ENCODE measurements around the gene ZNF397. TPM values are rescaled to one million over a fixed set of nuclear protein-coding genes. Genes with fewer than 3 reads are reported as not detected.
A peak's percentile ranks its signal among the peaks of the same experiment; 100 is the strongest.

Gene ZNF397
- total and polyA plus RNA-seq, 7 donors = 7.8 to 33.2 (median 25.5) TPM

DNA sequence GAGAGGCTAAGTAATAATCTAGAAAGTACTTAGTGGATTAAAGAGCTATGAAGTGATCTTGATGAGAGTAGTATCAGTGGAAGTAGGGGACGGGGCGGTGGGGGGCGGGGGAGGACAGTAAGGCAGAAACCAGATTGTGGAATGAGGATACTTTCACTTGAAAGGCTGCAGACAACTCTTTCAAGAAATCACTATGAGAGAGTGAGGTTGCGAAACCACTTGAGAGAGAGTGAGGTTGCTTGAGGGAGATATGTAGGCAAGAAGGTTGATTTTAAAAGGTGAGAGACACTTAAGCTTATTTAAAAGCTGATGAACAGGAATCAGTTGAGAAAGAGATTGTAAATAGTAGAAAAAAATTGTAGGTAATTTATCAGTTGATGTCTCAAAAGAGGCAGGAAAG is 3.8 kb downstream of the ZNF397 start:
- Histone ChIP-seq H3K36me3 (peaks cover 9 to 70% (median 35%) of the 10 kb centered on the region in 4 donors), H3K27ac (no peak overlapping the region)
- intact Hi-C loops (cut with DNase I) = loop anchor here (10.0 kb wide), 1 partner anchor 220 kb away; no protein-coding TSS in a partner anchor

DNA sequence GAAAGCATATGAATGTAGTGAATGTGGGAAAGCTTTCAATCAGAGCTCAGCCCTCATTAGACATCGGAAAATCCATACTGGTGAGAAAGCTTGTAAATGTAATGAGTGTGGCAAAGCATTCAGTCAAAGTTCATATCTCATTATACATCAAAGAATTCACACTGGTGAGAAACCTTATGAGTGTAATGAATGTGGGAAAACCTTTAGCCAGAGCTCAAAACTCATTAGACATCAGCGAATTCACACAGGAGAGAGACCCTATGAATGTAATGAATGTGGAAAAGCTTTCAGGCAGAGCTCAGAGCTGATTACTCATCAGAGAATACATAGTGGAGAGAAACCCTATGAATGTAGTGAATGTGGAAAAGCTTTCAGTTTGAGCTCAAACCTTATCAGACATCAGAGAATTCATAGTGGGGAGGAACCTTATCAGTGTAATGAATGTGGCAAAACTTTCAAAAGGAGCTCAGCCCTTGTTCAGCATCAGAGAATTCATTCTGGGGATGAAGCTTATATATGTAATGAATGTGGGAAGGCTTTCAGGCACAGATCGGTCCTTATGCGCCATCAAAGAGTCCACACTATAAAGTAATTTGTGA is 5.0 kb downstream of the ZNF397 start:
- 96 to 98% methylated on average over 4 of the region's 4 CpGs for WGBS, 2 donors
- TF ChIP-seq EP300 (IDR thresholded peaks at IDR 0.05) = no peak
- TF ChIP-seq POLR2AphosphoS5 (IDR thresholded peaks at IDR 0.05) = no peak
- no peak for TF ChIP-seq POLR2A (IDR thresholded peaks at IDR 0.05)
- H3K36me3 ChIP-seq = peaks cover 9 to 82% (median 35%) of the 10 kb centered on the region in 4 donors

More for the DNA sequence above, 3.8 kb downstream of the ZNF397 start:
- peaks cover 0 to 15% (median 13%) of the 10 kb centered on the region in 4 donors for H3K4me1 ChIP-seq
- no peak for TF ChIP-seq POLR2AphosphoS5 (IDR thresholded peaks at IDR 0.05)
- TF ChIP-seq, protein P1, sequence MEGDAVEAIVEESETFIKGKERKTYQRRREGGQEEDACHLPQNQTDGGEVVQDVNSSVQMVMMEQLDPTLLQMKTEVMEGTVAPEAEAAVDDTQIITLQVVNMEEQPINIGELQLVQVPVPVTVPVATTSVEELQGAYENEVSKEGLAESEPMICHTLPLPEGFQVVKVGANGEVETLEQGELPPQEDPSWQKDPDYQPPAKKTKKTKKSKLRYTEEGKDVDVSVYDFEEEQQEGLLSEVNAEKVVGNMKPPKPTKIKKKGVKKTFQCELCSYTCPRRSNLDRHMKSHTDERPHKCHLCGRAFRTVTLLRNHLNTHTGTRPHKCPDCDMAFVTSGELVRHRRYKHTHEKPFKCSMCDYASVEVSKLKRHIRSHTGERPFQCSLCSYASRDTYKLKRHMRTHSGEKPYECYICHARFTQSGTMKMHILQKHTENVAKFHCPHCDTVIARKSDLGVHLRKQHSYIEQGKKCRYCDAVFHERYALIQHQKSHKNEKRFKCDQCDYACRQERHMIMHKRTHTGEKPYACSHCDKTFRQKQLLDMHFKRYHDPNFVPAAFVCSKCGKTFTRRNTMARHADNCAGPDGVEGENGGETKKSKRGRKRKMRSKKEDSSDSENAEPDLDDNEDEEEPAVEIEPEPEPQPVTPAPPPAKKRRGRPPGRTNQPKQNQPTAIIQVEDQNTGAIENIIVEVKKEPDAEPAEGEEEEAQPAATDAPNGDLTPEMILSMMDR (IDR thresholded peaks at IDR 0.05) = no peak
- TF ChIP-seq EP300 (IDR thresholded peaks at IDR 0.05) = no peak
- no peak for TF ChIP-seq POLR2A (IDR thresholded peaks at IDR 0.05)
- H3K9me3 ChIP-seq = no peaks in the 10 kb centered on the region
- 89 to 99% methylated on average over 4 of the region's 4 CpGs for WGBS, 2 donors
- no peaks in the 10 kb centered on the region for H3K27me3 ChIP-seq
- H3K4me3 ChIP-seq = no peak overlapping the region
- no peak for DNase-seq

DNA sequence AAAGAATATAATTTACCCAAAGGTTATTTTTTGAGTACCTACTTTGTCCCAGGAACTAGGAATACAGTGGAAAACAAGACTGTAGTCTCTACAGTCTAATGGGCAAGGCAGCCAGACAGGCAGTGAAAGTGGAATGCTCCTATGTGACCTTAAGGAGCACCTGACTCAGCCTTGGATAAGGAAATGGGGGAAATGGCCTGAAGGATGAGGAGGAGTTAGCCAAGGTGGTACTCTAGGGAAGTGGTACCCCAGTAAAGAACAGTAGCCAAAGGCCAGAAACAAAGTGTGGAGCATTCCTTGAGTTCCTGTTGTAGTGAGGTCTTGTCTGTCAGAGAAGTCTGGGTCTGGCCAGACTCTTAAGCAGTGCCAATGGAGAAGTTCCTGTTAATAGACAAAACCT is 6.0 kb downstream of the ZNF397 start:
- Histone ChIP-seq H3K4me3 (no peak overlapping the region), H3K27me3 (no peaks in the 10 kb centered on the region), H3K4me1 (peaks cover 0 to 12% (median 5%) of the 10 kb centered on the region in 4 donors), H3K9me3 (no peaks in the 10 kb centered on the region), H3K36me3 (peaks cover 9 to 82% (median 35%) of the 10 kb centered on the region in 4 donors), H3K27ac (peak overlapping the region in 1 of 4 donors; percentile 42)
- no peak for DNase-seq
- TF ChIP-seq, protein P1 (IDR thresholded peaks at IDR 0.05) = no peak
- TF ChIP-seq POLR2AphosphoS5 (IDR thresholded peaks at IDR 0.05) = no peak
- TF ChIP-seq POLR2A (IDR thresholded peaks at IDR 0.05) = no peak
- TF ChIP-seq EP300 (IDR thresholded peaks at IDR 0.05) = no peak
- intact Hi-C loops (cut with DNase I) = loop anchor here (10.0 kb wide), 1 partner anchor 222 kb away; no protein-coding TSS in a partner anchor

More for the DNA sequence above, 5.0 kb downstream of the ZNF397 start:
- Histone ChIP-seq H3K27me3 (no peaks in the 10 kb centered on the region), H3K27ac (no peak overlapping the region), H3K4me3 (no peak overlapping the region), H3K9me3 (no peaks in the 10 kb centered on the region), H3K4me1 (peaks cover 0 to 14% (median 9%) of the 10 kb centered on the region in 4 donors)
- intact Hi-C loops (cut with DNase I) = loop anchor here (10.0 kb wide), 1 partner anchor 221 kb away; no protein-coding TSS in a partner anchor
- DNase-seq = no peak

DNA sequence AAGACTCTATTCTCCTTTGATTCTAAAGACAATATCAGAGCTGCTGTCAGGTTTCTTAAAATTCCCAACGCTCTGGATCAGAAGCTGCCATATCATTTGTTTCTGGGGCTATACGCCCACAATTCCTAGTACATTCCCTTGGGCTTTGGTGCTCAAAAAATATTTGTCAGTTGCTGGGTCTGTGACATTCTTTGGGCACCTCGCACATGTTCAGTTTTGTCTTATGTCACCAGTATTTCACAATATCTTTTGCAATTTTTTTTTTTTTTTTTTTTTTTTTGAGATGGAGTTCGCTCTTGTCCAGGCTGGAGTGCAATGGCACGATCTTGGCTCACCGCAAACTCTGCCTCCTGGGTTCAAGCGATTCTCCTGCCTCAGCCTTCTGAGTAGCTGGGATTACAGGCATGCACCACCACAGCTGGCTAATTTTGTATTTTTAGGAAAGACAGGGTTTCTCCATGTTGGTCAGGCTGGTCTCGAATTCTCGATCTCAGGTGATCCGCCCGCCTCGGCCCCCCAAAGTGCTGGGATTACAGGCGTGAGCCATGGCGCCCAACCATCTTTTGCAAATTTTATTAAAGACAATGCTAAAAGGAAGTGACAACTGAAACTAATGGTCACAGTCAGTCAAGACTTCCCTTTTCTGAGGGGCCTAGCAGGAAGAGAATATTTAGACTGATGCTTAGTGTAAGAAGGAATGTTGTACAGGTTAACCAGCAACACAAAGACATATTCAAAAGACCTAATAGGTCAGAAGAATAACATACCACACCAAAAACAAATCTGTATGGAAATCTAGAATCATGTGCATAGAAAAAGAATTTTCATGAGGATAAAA is 6.8 kb downstream of the ZNF397 start:
- Histone ChIP-seq H3K36me3 (peaks cover 9 to 84% (median 34%) of the 10 kb centered on the region in 4 donors), H3K27ac (peak overlapping the region in 1 of 4 donors; percentile 42), H3K27me3 (no peaks in the 10 kb centered on the region), H3K4me3 (no peak overlapping the region), H3K9me3 (no peaks in the 10 kb centered on the region), H3K4me1 (peaks cover 0 to 4% (median under 1%) of the 10 kb centered on the region in 4 donors)
- intact Hi-C loops (cut with DNase I) = loop anchor here (10.0 kb wide), 1 partner anchor 223 kb away; no protein-coding TSS in a partner anchor
- TF ChIP-seq, protein P1 (IDR thresholded peaks at IDR 0.05) = no peak
- TF ChIP-seq POLR2AphosphoS5 (IDR thresholded peaks at IDR 0.05) = no peak
- no peak for TF ChIP-seq POLR2A (IDR thresholded peaks at IDR 0.05)
- no peak for TF ChIP-seq EP300 (IDR thresholded peaks at IDR 0.05)
- 93 to 95% methylated on average over 14 of the region's 14 CpGs for WGBS, 2 donors
- no peak for DNase-seq

DNA sequence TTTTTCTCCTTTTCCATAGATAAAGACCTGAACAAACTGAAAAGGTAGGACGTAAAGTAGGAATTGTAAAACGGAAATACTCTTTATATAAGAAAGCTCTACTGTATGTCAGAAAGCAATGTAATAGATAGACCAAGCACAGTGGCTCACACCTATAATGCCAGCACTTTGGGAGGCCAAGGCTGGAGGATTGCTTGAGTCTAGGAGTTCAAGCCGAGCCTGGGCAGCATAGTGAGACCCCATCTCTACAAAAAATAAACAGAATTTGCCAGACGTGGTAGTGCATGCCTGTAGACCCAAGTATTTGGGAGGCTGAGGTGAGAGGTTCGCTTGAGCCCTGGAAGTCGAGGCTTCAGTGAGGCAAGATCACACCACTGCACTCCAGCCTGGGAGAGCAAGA is 7.6 kb downstream of the ZNF397 start:
- DNase-seq = no peak
- Histone ChIP-seq H3K36me3 (peaks cover 9 to 84% (median 32%) of the 10 kb centered on the region in 4 donors), H3K9me3 (no peaks in the 10 kb centered on the region), H3K27me3 (no peaks in the 10 kb centered on the region), H3K27ac (no peak overlapping the region), H3K4me1 (no peaks in the 10 kb centered on the region), H3K4me3 (no peak overlapping the region)
- intact Hi-C loops (cut with DNase I) = loop anchor here (10.0 kb wide), 1 partner anchor 224 kb away; no protein-coding TSS in a partner anchor
- TF ChIP-seq POLR2AphosphoS5 (IDR thresholded peaks at IDR 0.05) (no peak), EP300 (IDR thresholded peaks at IDR 0.05) (no peak), POLR2A (IDR thresholded peaks at IDR 0.05) (no peak)
- TF ChIP-seq, protein P1 (IDR thresholded peaks at IDR 0.05) = no peak
- WGBS, 2 donors = 96 to 98% methylated on average over 6 of the region's 6 CpGs
